Stimulated activated CD8-positive, alpha-beta memory T cell treated with anti-CD3 and anti-CD28 coated beads, Interleukin-12 subunit alpha, Interleukin-12 subunit beta, amount 100 ng/mL, for 24 hours (primary cell): Measurements from ENCODE around the gene ANKRD45.
A peak's percentile ranks its signal among the peaks of the same experiment; 100 is the strongest.
"Not testable (repeated sequence)": the region's sequence is repeated elsewhere in the genome, so short reads cannot be mapped to it uniquely, and the experiment has no call there.

Experiments used
- DNase-seq: peaks from one replicate; pipeline ENCODE4 v3.0.0-alpha.2; 2020; ENCODE audit errors: extremely low read depth

Gene ANKRD45, protein sequence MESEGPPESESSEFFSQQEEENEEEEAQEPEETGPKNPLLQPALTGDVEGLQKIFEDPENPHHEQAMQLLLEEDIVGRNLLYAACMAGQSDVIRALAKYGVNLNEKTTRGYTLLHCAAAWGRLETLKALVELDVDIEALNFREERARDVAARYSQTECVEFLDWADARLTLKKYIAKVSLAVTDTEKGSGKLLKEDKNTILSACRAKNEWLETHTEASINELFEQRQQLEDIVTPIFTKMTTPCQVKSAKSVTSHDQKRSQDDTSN

DNA sequence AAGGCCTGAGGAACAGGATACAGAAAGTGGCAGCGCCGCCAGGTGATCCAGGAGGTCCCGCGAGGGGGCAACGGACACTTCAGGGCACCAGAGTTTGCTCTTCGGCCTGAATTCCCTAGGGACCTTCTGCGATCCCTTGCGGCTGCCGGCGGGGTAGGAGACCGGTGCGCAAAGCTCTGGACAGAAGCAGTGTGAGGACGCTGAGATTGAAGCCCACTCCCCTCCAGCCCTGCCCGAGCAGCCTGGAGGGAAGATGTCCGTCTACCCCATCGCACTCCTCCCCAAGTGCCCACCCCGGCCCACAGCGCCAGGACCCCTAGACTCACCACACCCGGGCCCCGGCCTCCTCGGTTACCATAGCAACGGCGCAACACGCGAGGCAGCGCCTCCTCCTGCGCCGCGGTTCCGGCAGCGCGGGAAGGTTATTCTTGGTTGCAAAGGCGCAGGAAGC is at the start of gene ANKRD45:
Gene ANKRD45, minus strand, starts transcription at position 361 of the 451 bp plus-strand sequence. CDS start 10,433 bp downstream, outside the sequence.
- no peak for DNase-seq

DNA sequence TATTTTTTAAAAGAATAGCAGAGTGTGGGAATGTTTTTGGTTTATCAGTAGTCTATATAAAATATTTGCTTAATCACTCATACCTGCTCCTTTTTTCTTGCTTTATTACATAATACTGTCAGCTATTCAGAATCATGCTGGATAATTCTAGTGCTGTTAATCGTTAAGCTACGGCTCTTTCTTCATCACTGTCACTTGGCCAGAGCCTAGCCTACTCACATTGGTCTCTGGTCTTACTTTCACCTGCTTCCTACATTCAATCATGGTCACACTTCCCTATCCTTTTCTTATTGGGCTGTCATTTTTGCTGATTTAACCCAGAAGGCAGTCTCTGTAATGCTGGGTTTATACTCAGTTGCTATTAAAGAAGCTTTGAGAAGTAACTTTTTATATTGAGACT is 47.6 kb upstream of the ANKRD45 start:
- DNase-seq = no peak

DNA sequence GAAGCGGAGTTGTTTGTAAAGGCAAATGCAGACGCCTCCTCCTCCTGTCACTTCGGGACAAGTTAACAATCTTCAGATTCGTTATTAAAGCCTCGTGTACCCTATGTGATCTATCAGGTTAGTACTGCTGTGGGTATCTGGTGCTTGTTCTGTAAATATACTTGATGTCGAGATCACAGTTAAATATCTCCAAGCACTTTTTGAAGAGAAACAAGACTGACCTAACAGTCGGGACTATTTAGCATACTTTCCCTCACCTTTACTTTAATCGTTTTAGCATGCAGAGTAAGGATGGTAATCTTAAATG is 45.8 kb upstream of the ANKRD45 start:
- DNase-seq = no peak

DNA sequence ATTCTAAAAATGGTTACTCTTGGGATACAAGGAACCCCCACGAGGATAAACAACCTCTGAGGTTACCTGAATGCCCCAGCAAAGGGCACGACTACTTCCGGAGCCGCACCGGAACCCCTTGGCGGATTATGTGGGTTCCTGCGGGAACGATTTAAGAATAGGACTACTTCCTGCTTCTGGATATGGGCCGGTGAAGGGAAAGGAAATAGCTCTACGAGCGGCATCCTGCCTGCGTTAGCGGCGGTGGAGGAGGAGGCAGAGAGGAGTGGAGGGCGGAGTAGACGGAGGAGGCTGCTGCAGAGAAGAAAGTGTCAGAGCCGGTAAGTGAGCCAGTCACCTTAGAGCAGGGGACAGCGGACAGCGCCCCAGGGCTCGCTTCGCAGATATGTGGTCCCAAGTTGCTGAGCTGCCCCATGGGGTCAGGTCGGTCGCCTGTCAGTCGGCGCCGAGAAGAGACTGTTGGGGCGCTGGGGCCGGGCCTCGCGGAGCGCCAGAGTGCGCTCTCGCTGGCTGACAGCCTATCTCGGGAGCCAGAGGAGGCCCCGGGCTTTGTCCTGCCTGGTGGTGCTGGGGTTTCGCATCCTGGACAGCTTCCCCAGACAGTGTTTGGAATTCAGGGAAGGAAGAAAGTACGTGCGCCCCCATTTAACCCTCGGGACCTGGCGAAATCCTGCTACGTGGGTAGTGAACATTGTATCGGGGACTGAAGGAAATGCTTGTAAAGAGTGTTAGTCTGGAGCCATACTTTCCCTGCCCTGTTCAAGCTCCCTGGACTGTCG is 45.3 kb upstream of the ANKRD45 start, which contains the start of gene KLHL20:
Gene KLHL20, plus strand, starts transcription at position 223 of the 779 bp plus-strand sequence. CDS start 1,063 bp downstream, outside the sequence.
- peak; percentile 56 for DNase-seq

DNA sequence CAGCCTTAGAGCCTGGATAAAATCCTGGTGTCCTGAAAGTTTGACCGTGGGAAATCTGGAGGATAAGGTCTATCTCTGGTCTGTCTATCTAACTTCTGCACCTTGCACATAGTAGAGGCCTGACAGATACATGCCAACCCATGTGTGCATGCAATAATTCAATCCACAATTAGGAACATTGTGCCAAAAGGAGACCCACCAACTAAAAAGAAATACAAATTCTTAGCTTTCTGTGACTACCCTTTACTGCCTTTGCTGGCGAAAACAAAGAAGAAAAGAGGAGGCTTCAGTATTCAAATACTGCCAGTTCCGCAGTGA is 44.7 kb upstream of the ANKRD45 start:
- no peak for DNase-seq

DNA sequence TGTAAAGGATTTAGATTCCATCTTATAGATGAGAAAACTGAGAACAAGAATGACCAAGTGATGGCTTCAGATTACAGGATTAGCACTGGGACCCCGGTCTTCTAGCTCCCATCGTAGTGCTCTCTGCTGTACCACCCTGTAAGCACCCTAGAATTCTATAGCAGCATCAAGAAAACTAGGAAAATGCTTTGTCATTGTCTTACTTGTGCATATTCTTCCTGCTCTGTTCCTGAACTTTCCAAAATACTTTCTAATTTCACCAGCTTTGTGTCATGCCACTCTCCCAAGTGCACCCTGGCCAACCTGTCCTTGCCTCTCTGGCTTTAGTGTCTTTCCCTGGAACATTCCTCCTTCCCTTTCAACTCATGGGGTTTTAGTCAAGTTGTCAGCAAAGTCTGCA is 39.1 kb upstream of the ANKRD45 start:
- DNase-seq = no peak

DNA sequence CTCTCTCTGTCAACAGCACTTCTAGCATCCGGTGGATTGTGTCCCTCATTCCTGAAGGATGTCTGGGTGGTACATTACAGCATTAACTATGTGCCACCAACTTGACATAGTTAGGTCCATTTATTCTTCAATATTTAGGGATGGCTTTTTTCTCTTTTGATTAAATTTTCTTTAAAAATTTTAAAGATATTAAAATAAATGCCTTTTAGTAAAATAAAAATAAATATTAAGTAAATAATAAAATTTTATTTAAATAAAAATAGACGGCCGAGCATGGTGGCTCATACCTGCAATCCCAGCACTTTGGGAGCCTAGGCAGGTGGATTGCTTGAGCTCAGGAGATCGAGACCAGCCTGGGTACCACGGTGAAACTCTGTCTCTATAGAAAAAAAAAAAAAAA is 35.5 kb upstream of the ANKRD45 start:
- no peak for DNase-seq

DNA sequence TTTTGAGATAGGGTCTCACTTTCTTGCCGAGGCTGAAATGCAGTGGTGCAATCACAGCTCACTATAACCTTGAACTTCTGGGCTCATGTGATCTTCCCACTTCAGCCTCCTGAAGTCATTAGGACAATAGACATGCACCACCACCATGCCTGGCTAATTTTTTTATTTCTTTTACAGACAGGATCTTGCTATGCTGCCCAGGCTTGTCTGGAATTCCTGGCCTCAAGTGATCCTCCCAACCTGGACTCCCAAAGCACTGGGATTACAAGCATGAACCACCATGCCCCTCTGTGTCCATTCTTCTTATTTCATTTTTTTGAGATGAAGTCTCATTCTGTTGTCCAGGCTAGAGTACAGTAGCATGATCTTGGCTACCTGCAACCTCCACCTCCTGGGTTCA is 33.1 kb upstream of the ANKRD45 start:
- no peak for DNase-seq

DNA sequence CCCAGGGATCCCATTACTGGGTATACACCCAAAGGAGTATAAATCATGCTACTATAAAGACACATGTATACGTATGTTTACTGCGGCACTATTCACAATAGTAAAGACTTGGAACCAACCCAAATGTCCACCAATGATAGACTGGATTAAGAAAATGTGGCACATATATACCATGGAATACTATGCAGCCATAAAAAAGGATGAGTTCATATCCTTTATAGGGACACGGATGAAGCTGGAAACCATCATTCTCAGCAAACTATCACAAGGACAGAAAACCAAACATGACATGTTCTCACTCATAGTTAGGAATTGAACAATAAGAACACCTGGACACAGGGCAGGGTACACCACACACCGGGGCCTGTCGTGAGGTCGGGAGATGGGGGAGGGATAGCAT is 31.6 kb upstream of the ANKRD45 start:
- not testable (repeated sequence) for DNase-seq

DNA sequence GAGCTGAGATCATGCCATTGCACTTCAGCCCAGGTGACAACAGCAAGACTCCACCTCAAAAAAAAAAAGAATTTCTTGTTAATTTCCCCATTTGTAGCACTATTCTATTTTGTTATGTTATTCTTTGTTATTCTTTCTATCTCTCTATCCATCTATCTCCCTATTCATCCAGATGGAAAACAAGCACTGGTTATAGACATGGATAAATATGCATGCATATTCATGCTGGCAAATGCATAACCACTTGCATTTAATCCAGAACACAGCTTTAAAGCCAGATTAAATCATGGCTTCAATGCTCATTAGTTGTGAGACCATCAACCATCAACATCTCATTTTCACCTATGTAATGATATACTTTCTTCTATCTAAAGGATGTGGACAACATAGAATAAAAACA is 23.6 kb upstream of the ANKRD45 start:
- DNase-seq = no peak

DNA sequence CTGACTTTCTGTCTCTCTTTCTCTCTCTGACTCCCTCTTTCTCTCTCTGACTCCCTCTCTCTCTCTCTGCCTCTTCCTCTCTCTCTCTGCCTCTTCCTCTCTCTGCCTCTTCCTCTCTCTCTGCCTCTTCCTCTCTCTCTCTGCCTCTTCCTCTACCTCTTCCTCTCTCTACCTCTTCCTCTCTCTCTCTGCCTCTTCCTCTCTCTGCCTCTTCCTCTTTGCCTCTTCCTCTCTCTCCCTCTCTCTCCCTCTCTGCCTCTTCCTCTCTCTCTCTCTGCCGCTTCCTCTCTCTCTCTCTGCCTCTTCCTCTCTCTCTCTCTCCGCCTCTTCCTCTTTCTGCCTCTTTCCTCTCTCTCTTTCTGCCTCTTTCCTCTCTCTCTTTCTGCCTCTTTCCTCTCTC is 18.6 kb upstream of the ANKRD45 start:
- DNase-seq = no peak

DNA sequence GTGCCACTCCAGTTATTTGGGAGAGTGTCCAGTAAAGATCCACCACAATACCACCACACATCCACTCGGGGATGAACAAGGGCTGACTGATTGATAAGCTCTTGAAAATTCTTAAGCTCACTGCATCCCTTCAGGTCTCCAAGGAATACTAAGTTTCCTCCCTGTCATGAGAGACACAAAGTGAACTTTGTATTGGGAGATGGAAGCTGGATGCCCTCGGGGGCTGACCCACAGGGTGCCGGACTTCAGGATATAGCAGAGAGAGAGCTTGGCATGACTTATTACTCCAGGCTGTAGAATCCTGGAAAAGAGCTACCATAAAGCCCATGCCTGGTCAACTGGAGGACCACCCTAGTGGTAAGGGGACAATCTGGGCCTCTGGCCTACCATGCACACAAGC is 15.5 kb upstream of the ANKRD45 start:
- DNase-seq = not testable (repeated sequence)

DNA sequence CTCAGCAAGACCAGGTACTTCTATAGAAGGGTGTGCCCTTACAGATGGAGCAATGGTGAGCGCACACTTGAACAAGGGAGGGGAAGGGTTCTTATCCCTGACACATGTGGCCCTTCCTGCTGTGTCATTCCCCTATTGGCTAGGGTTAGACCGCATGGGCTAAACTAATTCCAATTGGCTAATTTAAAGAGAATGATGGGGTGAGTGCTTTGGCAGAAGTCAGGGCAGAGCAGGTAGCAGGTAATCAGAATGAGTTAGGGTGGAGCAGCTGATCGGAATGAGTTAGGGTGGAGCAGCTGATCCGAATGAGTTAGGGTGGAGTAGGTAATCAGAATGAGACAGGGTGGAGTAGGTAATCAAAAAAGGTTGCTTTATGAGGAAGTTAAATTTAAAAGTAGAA is 14.2 kb upstream of the ANKRD45 start:
- not testable (repeated sequence) for DNase-seq

DNA sequence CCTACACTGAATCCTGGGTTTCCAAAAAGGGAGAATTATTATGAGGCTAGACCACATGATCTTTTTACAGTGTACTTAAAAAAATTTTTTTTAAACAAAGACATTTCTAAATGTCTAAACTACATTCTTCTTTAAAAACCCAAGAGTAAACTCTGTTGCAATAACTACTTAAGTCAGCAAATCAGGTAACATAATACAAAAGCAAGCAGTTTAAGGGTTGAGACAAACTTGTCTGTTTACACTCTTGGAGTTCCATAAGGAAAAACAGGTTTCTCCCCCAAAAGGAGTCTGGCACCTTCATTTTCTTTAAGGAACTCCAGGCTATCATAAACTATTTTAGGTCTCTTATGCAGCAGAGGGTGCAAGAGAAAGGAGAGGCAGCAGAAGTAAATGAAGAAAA is 12.5 kb upstream of the ANKRD45 start:
- no peak for DNase-seq

DNA sequence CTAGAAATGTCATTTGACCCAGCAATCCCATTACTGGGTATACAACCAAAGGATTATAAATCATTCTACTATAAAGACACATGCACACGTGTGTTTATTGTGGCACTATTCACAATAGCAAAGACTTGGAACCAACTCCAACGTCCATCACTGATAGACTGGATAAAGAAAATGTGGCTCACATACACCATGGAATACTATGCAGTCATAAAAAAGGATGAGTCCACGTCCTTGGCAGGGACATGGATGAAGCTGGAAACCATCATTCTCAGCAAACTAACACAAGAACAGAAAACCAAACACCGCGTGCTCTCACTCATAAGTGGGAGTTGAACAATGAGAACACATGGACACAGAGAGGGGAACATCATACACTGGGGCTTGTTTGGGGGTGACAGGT is 10.5 kb upstream of the ANKRD45 start:
- not testable (repeated sequence) for DNase-seq

DNA sequence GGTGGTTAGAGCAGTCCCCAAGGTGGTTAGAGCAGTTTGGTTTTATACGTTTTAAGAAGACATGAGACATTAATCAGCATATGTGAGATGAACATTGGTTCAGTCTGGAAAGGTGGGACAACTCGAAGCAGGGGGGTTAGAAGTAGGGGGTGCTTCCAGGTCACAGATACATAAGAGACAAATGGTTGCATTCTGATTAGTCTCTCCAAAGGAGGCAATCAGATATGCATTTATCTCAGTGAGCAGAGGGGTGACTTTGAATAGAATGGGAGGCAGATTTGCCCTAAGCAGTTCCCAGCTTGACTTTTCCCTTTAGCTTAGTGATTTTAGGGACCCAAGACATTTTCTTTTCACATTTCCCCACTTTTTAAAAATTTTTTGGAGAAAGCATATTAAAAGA is 4.8 kb upstream of the ANKRD45 start:
- not testable (repeated sequence) for DNase-seq

DNA sequence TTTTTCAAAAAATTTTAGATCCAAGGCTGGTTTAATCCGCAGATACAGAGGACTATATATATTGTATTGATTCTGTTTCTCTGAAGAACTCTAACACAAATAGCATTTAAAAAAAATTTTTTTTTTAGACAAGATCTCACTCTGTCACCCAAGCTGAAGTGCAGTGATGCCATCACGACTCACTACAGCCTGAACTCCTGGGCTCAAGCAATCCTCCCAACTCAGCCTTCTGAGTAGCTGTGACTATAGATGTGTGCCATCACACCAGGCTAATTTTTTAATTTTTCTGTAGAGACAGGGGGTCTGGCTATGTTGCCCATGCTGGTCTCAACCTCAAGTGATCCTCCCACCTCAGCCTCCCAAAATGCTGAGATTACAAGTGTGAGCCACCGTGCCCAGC is 3.0 kb downstream of the ANKRD45 start:
- no peak for DNase-seq

DNA sequence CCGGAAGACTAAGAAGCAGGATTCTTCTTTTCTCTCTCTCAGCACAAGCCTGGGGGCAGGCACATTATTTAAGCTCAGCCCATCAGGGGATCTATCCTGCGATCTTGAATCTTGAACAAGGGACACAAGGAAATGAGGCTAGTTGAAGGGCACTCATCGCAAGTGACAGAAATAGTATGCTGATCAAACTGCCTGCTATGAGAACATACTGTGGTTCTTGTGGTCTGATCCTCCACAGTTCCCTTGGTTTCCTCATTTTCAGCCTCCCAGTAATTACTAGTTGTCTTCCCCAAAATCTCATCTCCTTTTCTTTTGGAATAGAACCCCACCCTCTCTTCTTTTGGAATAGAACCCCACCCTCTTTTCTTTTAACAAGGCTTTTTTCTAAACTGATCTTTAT is 6.5 kb downstream of the ANKRD45 start:
- no peak for DNase-seq

DNA sequence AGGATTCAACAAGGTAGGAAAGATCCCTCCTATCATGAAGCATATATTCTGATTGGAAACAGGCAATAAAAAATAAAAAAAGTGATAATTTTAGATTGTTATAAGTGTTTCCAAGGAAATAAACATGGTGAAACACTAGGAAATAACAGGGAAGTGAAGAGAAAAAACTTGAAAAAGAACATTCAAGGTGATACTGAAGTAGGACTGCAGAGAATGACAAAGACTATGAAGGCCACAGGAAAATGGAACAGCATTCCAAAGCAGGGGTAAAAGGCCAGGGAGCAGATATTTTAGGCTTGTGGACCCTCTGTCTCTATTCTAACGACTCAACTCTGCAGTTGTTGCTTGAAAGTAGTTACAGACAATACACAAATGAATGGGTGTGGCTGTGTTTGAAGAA is 7.9 kb downstream of the ANKRD45 start:
- no peak for DNase-seq

DNA sequence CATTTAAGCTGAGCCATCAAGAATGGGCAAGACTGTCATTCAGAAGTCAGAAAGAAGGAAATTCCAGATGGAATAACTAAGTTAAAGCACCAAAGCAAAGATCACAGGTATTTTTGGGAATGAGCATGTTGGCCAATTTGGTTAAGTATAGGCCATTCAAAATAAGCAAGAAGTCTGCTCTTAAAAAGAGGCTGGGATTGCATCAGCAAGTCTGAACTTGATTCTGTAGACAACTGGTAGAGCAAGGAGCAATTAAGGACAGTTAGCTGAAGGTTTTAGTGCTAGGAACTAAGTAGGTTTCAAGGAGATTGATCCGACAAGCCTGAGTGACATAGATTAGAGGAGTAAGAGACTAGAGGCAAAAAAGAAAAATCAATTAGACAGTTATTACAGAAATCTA is 8.4 kb downstream of the ANKRD45 start:
- DNase-seq = no peak

DNA sequence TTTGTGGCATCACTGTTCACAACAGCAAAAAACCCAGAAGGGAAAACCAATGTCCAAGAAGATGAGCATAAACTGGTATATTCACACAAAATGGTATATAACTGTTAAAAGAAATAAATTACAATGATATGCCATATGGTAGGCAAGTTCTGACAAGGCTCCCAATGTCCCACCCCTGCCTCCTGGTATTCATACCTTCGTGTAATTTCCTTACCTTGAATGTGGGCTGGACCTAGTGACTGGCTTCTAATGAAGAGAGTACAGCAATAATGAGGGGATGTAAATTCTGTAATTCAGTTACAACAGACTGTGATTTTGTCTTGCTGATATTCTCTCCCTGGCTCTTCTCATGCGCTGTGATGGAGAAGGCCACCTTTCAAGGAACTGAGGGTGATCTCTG is 9.3 kb downstream of the ANKRD45 start:
- DNase-seq = no peak

DNA sequence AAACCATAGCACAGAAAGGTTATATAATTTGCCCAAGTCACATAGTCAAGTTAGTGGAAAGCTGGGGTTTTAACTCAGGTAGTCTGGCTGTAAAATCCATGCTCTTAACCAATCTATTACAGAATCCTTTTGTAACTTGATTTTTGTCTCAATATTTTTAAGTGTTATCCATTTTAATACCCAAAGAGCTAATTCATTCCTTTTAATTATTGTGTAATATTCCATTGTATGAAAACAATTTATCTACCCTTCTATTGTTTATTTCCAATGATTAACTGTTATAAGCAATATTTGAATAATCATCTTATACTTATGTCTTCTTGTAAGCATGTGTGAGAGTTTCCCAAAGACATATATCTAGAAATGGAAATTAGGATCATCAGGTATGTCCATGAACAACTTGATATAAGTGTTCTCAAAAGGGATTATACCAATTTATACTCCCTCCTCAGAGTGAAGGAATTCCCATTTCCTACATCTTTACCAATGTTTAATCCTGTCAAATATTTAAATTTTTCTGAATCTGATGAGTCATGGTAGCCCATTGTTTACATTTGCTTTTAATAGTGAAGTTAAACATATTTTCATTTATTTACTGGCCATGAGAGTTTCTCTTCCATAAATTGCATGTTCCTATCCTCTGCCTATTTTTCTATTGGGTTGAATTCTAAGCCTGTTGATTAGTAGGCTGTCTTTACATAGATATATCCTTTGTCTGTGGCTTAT is 20.6 kb downstream of the ANKRD45 start:
- no peak for DNase-seq

DNA sequence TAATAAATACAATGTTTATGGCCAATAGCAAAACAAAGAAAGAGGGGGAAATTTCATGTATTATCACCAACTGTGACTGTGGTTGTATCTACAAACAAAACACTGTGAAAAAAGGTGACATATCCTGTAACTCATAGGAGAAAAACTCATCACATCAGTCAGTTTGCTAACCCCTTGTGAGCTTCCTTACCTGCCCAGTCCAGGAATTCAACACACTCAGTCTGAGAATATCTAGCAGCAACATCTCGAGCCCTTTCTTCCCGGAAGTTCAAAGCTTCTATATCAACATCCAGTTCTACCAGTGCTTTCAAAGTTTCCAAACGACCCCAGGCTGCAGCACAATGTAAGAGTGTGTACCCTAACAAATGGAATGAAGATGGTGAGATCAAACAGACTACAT is 23.0 kb downstream of the ANKRD45 start:
- no peak for DNase-seq
